ENCODE measurements around the gene NT5C2. TPM values are rescaled to one million over a fixed set of nuclear protein-coding genes. Genes with fewer than 3 reads are reported as not detected.
"Not testable (repeated sequence)": the region's sequence is repeated elsewhere in the genome, so short reads cannot be mapped to it uniquely, and the experiment has no call there.

Gene NT5C2
- total RNA-seq, 2 donors from 2014 or later = 49.3 to 55.9 TPM

DNA sequence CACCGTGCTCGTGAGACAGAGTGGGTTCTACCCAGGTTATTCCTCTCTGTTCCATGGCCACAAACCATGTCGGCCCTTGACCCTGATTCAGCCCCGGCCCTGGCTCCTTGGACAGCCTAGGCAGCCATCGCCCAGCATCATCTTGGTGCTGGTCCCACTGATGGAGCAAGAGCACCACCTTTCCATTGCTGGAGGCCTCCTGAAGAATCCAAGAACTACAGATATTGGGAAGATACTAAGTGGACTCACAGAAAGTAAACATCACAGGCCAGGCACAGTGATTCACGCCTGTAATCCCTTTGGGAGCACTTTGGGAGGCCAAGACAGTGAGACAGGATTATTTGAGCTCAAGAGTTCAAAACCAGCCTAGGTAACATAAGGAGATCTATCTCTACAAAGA is 125.1 kb downstream of the NT5C2 start:
- no peaks in the 10 kb centered on the region for H3K27me3 Mint-ChIP-seq
- H3K27ac Mint-ChIP-seq = no peak overlapping the region
- no peaks in the 10 kb centered on the region for H3K36me3 Mint-ChIP-seq (ENCODE audit: low read depth)
- H3K4me1 Mint-ChIP-seq = peaks cover 4% of the 10 kb centered on the region
- no peak for ATAC-seq (replicated peaks)
- no peaks in the 10 kb centered on the region for H3K9me3 Mint-ChIP-seq
- H3K4me3 Mint-ChIP-seq = no peak overlapping the region

GRCh38 chr10:103067484-103067883 is 125.6 kb downstream of the NT5C2 start:
- Mint-ChIP-seq H3K4me3 (no peak overlapping the region), H3K36me3 (ENCODE audit: low read depth) (no peaks in the 10 kb centered on the region), H3K27ac (no peak overlapping the region), H3K9me3 (no peaks in the 10 kb centered on the region), H3K27me3 (no peaks in the 10 kb centered on the region), H3K4me1 (peaks cover 4% of the 10 kb centered on the region)
- no peak for ATAC-seq (replicated peaks)

DNA sequence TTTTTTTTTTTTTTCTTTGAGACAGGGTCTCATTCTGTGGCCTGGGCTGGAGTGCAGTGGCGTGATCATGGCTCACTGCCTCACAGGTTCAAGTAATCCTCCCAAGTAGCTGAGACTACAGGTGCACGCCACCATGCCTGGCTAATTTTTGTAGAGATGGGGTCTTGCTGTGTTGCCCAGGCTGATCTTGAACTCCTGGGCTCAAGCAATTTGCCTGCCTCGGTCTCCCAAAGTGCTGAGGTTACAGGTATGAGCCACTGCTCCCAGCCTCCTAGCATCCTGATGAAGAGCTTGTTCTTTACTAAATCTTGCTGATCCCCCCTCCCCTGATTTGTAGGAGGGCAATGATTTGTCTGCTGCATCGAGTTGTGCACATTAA is 126.0 kb downstream of the NT5C2 start:
- not testable (repeated sequence) for ATAC-seq (replicated peaks); H3K4me3 Mint-ChIP-seq; H3K27ac Mint-ChIP-seq; H3K27me3 Mint-ChIP-seq; H3K9me3 Mint-ChIP-seq; H3K4me1 Mint-ChIP-seq; H3K36me3 Mint-ChIP-seq (ENCODE audit: low read depth)

DNA sequence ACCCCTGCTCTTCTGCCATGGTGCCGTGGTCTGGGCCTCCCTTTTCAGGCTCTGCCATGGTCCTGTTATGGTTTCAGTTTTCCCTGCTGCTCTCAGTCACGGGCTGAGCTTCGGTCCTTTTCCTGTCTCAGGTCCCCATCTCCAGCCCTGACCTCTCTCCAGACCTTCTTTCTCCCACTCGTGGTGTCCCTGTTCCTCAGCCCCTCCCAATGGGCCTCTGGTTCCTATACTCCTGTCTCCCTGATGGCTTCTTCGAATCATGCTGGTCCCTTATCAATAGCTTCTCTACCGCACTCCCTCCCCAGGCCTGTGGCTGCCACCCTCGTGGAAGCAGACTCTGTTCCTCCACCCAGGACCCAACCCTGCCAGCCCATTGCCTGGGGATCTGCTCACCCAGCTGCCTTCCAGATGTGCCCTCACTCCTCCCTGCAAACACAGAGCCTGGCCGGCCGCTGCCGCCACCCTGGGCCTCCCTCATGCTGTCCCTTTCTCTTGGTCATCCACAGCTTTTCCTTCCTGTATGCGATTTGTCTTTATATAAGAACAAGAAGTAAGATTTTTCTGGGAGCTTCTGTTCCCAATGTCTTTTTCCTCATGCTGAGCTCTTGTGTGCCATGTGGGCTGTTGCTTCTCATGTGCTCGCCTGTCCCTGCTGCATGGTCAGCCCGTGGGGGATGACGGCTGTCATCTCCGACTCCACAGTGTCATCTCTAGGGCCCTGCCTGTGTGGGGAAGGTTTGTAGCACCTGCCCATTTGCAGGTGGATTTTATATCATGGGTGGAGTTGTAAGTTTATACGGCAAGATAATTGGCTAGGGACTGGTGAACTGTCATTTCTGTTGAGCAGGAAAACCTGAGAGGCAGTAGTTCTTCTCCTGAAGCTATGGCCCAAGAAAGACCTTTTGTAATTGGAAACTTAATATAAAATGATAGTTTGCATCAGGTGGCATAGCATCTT is 126.7 kb downstream of the NT5C2 start:
- Mint-ChIP-seq H3K4me3 (no peak overlapping the region), H3K9me3 (no peaks in the 10 kb centered on the region), H3K36me3 (ENCODE audit: low read depth) (no peaks in the 10 kb centered on the region), H3K27ac (peak overlapping the region; percentile 50), H3K4me1 (peaks cover 4% of the 10 kb centered on the region), H3K27me3 (no peaks in the 10 kb centered on the region)
- no peak for ATAC-seq (replicated peaks)

DNA sequence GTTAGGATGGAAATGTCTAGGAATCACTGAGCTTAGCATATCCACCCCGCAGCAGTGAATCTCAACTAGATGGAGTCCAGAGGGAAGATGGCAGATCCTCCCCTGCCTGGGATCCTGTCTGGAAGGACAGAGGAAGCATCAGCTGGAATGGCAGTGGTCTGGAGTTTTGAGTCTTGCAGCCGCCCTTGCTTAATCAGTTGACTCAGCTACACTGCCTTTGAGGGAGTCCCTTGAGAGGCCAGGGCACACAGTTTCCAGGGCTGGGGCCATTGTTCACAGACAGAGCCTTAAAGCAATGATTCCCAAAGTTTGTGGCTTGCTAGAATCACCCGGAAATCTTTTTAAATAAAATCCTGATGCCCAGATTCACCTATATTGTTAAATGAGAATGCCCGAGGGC is 128.1 kb downstream of the NT5C2 start:
- Mint-ChIP-seq H3K4me1 (peaks cover 1% of the 10 kb centered on the region), H3K4me3 (no peak overlapping the region)
- ATAC-seq (replicated peaks) = no peak

GRCh38 chr10:103062854-103063590 is 130.1 kb downstream of the NT5C2 start:
- Mint-ChIP-seq H3K27me3 (no peaks in the 10 kb centered on the region), H3K9me3 (no peaks in the 10 kb centered on the region), H3K4me3 (no peak overlapping the region), H3K4me1 (no peaks in the 10 kb centered on the region), H3K36me3 (ENCODE audit: low read depth) (no peaks in the 10 kb centered on the region), H3K27ac (no peak overlapping the region)
- no peak for ATAC-seq (replicated peaks)

More for the DNA sequence above, 128.1 kb downstream of the NT5C2 start:
- Mint-ChIP-seq H3K9me3 (no peaks in the 10 kb centered on the region), H3K27me3 (no peaks in the 10 kb centered on the region), H3K36me3 (ENCODE audit: low read depth) (no peaks in the 10 kb centered on the region), H3K27ac (no peak overlapping the region)

DNA sequence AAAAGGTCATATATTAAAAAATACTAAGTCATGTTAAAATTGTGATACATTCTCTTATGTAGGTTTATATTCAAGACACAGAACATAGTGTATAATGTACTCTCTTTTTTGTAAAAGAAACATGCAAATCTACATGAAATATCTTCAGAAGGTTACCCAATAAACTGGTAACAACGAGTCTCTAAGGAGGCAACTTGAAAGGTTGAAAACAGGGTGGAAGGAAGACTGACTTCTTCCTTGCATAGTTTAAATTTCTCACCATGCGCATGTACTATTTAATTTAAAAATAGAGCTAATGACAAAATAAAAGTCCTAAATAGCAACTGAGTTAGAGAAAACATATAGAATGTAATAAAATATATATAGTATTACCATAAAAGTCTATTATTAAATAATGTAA is 132.5 kb downstream of the NT5C2 start:
- no peaks in the 10 kb centered on the region for H3K9me3 Mint-ChIP-seq
- H3K4me1 Mint-ChIP-seq = no peaks in the 10 kb centered on the region
- ATAC-seq (replicated peaks) = no peak
- no peak overlapping the region for H3K4me3 Mint-ChIP-seq
- H3K27ac Mint-ChIP-seq = no peak overlapping the region
- no peaks in the 10 kb centered on the region for H3K36me3 Mint-ChIP-seq (ENCODE audit: low read depth)
- H3K27me3 Mint-ChIP-seq = no peaks in the 10 kb centered on the region

- H3K27me3 Mint-ChIP-seq = no peaks in the 10 kb centered on the region
- no peak for ATAC-seq (replicated peaks)
- H3K36me3 Mint-ChIP-seq (ENCODE audit: low read depth) = no peaks in the 10 kb centered on the region
Observed at GRCh38 chr10:103058034-103058433, 135.0 kb downstream of the NT5C2 start.

DNA sequence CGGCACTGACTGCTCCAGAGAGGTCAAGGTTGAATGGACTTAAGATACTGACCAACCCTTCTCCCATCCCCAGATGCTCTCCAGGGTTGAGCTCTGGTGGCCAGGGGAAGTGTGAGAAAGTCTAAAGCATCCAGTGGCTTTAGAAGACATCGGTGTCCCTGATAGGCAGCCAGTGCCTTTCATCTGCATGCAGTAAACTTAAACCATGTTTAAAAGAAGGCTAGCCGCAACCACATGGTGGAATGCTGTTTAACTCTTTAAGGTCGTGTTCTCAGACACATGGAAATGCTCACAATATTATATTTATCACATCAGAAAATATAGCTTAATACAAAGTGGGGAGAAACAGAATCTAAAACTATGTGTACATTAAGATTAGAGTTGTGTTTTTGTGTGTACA is 138.0 kb downstream of the NT5C2 start:
- no peaks in the 10 kb centered on the region for H3K27me3 Mint-ChIP-seq
- H3K36me3 Mint-ChIP-seq (ENCODE audit: low read depth) = no peaks in the 10 kb centered on the region
- H3K4me3 Mint-ChIP-seq = peak overlapping the region; percentile 84
- peaks cover 14% of the 10 kb centered on the region for H3K4me1 Mint-ChIP-seq
- peak overlapping the region; percentile 88 for H3K27ac Mint-ChIP-seq
- ATAC-seq (replicated peaks) = no peak
- H3K9me3 Mint-ChIP-seq = no peaks in the 10 kb centered on the region

More at GRCh38 chr10:103058034-103058433, 135.0 kb downstream of the NT5C2 start:
- no peak overlapping the region for H3K27ac Mint-ChIP-seq
- no peaks in the 10 kb centered on the region for H3K9me3 Mint-ChIP-seq
- peaks cover 14% of the 10 kb centered on the region for H3K4me1 Mint-ChIP-seq
- H3K4me3 Mint-ChIP-seq = no peak overlapping the region

GRCh38 chr10:103054621-103055020 is 138.5 kb downstream of the NT5C2 start:
- Mint-ChIP-seq H3K36me3 (ENCODE audit: low read depth) (no peaks in the 10 kb centered on the region), H3K27ac (peak overlapping the region; percentile 88), H3K27me3 (no peaks in the 10 kb centered on the region), H3K4me1 (peaks cover 14% of the 10 kb centered on the region), H3K9me3 (no peaks in the 10 kb centered on the region), H3K4me3 (peak overlapping the region; percentile 84)
- peak; percentile 5 for ATAC-seq (replicated peaks)

GRCh38 chr10:103053659-103054581 is 139.2 kb downstream of the NT5C2 start:
- Mint-ChIP-seq H3K27me3 (no peaks in the 10 kb centered on the region), H3K4me1 (peaks cover 14% of the 10 kb centered on the region), H3K9me3 (no peaks in the 10 kb centered on the region), H3K4me3 (peak overlapping the region; percentile 84), H3K27ac (peak overlapping the region; percentile 88), H3K36me3 (ENCODE audit: low read depth) (no peaks in the 10 kb centered on the region)
- peak; percentile 89 for ATAC-seq (replicated peaks)

GRCh38 chr10:103049237-103049636 is 143.8 kb downstream of the NT5C2 start:
- Mint-ChIP-seq H3K27me3 (no peaks in the 10 kb centered on the region), H3K36me3 (ENCODE audit: low read depth) (no peaks in the 10 kb centered on the region), H3K27ac (no peak overlapping the region), H3K4me1 (peaks cover 9% of the 10 kb centered on the region), H3K9me3 (no peaks in the 10 kb centered on the region), H3K4me3 (no peak overlapping the region)
- no peak for ATAC-seq (replicated peaks)

GRCh38 chr10:103047381-103047780 is 145.7 kb downstream of the NT5C2 start:
- H3K9me3 Mint-ChIP-seq = no peaks in the 10 kb centered on the region
- peaks cover 2% of the 10 kb centered on the region for H3K4me1 Mint-ChIP-seq
- no peak overlapping the region for H3K27ac Mint-ChIP-seq
- H3K4me3 Mint-ChIP-seq = no peak overlapping the region
- no peaks in the 10 kb centered on the region for H3K27me3 Mint-ChIP-seq
- no peaks in the 10 kb centered on the region for H3K36me3 Mint-ChIP-seq (ENCODE audit: low read depth)
- no peak for ATAC-seq (replicated peaks)

GRCh38 chr10:103045961-103046360 is 147.1 kb downstream of the NT5C2 start:
- no peak overlapping the region for H3K27ac Mint-ChIP-seq
- no peak for ATAC-seq (replicated peaks)
- H3K36me3 Mint-ChIP-seq (ENCODE audit: low read depth) = no peaks in the 10 kb centered on the region
- no peaks in the 10 kb centered on the region for H3K27me3 Mint-ChIP-seq
- no peak overlapping the region for H3K4me3 Mint-ChIP-seq
- no peaks in the 10 kb centered on the region for H3K9me3 Mint-ChIP-seq
- H3K4me1 Mint-ChIP-seq = peaks cover 8% of the 10 kb centered on the region
